HT1080 (cell line): ENCODE data around the gene HOXA11. TPM values are rescaled to one million over a fixed set of nuclear protein-coding genes. Genes with fewer than 3 reads are reported as not detected.

Experiments used
- DNase-seq: peaks from one replicate; pipeline ENCODE4 v3.0.0-alpha.2; 2015; ENCODE audit warnings: low read depth
- small RNA-seq: library from RNA; depleted of rRNA; stranded (forward); fragments of <200 nt; gene quantifications from one replicate; pipeline ENCODE3, GENCODE V24; 2014
- total RNA-seq: library from RNA; depleted of rRNA; stranded (reverse); fragments of >200 nt; shearing (Covaris generic); gene quantifications from 2 replicates; pipeline ENCODE4 v1.2.3, GENCODE V29; 2014; rRNA removed

The HOXA11 gene
- total RNA-seq, 1 experiment from 2014 or later, result not detected

DNA sequence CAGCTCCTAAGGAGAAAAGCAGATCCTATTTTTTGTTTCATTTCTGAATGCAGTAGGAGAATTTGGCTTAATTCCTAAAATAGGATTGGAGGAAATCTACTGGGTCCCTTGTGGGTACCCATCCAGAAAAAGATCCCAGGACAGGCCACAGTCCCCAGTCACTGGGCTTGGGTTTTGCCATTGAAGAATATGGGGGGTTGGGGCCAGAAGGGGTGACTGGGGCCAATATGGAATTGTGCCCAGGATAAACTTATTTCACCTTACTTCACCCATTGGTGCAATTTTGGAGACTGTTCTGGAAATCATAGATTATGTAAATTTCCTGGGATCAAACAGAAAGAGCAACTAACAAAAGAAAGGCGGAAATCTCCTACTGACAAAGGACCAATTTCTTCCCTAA, 46.6 kb downstream of the HOXA11 start:
- DNase-seq, result no peak

DNA sequence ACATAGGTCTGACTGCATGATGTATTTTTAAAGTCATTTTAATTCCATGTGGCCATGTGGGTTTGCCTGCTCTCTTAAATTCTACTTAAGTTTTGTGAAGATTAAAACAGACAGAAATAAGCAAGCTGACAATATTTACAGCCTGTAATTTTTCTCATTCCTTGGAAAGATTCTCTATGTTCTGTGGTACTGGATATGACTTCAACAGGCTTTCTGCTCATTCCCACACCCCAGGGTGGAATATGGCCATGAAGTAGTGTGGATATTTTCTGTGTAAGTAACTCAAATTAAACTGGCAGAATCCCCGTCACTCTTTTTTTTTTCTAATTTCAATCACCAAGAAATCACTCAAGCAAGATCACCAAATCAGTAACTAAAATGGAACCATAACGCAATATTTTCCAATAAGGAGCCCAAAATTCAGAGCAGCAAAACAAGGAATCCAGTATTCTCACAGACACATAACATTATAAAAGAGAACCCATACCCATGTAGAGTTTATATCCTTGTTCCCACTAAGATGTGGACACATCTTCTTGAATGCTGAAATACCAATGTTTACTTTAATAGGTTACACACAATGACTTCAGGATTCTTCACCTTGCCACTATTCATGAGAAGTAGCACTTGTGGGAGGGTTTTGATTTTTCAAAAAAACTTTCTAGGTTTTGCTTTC, 47.3 kb downstream of the HOXA11 start:
- DNase-seq, result no peak

DNA sequence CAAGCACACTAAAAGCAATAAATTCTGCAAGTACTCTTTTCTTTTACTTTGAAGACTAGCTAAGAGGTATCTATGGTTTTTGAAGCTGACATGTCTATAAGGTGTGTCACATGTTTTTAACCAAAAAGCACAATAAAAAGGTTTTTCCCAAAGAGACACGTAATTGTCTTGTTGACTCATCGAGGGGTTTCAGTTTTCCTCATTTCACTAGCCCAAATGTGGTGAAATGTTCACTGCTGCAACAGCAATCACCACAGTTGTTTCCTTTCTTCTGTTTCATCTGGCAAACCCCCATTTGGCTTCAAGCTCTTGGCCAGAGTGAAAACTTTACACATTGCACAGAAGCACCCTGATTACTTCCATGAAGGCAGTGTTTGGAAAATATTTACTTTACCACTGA, 50.6 kb downstream of the HOXA11 start:
- DNase-seq, result peak; percentile 93

DNA sequence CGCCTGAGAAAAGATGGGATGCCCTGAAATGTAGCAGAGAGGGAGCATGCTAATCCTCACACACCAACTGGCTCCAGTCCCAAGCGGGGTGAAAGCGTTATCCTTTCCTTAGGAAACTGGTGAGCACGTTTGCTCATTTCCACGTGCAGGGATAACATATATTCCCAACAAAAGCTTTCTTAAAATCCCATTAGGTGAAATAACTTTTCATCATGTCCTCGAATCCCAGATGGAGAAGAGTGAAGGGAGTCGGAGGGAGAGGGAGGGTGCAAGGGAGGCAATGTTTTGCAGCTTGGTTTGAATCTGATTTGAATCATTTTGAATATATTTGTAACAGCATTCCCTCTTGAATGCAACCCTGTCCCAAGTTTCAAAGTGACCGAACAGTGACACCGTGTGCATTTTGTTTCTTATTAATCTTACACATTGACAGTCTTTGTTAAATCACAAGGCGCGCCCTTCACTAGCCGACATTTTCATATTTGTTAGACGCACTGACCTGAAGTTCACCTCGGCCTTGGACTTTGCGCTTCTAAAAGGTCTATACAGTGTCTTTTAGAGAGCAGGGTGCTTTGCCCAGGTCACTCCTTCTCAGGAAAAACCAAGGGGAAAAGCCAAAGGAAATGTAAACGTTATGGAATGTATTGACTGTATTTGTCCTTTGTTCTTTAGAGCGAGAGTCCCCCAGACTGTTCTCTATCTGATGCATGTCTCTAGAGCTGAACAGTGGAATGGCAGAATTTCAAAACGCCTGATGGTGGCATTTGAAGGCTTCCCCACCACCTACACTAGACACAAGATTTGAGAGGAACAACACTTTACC, 51.4 kb downstream of the HOXA11 start:
- DNase-seq, result no peak

DNA sequence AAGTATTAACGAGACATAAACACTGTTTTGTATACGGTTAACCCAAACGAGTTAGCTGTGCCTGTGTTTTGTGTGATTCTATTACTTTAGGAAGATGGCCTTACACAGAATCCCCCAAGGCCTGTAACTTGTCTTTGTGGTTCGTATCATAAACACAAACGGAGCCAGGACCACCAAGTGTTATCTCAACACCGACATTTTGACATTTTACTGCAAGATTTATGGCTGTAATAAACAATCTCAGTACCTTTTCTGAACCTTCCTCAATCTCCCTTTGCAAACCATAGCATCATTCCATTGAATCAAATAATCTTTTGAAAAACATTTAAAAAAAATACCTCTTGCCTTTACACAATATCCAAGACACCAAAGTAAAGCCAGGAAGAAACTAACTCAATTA, 52.1 kb downstream of the HOXA11 start:
- no peak for DNase-seq

DNA sequence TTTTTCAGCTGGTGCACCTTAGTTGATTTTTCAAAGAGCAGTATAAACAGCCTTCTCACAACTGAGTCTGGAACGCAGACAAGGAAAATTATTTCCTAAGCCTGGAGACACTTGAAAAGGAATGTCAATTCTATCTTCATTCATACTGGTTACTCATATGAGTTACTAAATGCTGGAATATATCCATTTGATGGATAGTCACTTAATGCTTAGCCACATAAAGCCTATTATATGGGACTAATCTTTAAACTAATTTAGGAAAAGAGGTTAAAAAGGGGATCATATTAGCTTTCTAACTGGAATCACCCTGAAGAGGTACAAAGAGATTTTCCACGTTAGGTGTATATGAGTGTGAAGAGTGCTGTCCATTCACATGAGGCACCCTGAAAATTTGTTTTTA, 52.8 kb downstream of the HOXA11 start:
- DNase-seq, result no peak

DNA sequence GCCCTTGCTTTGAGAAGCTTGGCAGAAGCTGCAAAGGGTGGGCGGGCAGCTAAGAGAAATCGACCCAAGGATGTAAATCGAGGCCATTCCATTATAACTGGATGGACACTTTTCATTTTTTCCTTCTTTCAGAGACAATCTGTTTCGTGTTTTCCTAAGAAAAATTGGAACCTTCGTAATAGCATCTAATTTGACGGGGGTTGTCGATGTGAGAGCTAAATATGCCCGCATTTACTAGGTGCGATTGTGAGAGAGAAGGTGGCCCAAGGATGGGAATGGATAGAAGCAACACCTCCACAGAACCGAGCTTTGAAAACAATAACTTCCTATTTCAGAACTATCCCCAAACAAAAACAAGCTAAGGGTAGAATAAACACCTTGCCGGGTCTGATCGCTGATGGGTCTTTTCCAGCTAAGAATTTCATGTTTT, 53.6 kb downstream of the HOXA11 start:
- no peak for DNase-seq

Small RNA genes within 50 kb of the gene (small RNA-seq; reads per million reads assigned to genes)
- gene AC004080.5 (not detected), gene RF02140 (not detected), gene RF02141 (not detected)

Other genes starting within 250 kb of the HOXA11 start
- 1.3 and 1.6 TPM in 2 replicates for gene HOXA1, start 89.2 kb downstream of the HOXA11 start, total RNA-seq
- not detected in 2 replicates for gene HOXA2, start 82.5 kb downstream of the HOXA11 start, total RNA-seq
- 1.3 and 1.6 TPM in 2 replicates for gene HOXA4, start 54.5 kb downstream of the HOXA11 start, total RNA-seq
- 1.7 and 1.9 TPM in 2 replicates for gene HOXA5, start 41.6 kb downstream of the HOXA11 start, total RNA-seq
- gene HOXA6, start 37.5 kb downstream of the HOXA11 start, total RNA-seq, result 3.6 and 4.5 TPM in 2 replicates
- not detected in 2 replicates for gene HOXA3, start 32.6 kb downstream of the HOXA11 start, total RNA-seq
- gene HOXA7, start 28.6 kb downstream of the HOXA11 start, total RNA-seq, result not detected in 2 replicates
- gene HOXA9, start 19.7 kb downstream of the HOXA11 start, total RNA-seq, result 33.8 and 45.8 TPM in 2 replicates
- gene HOXA10, start 10.9 kb downstream of the HOXA11 start, total RNA-seq, result 22.7 and 29.3 TPM in 2 replicates
- 0.70 and 0.88 TPM in 2 replicates for gene HOXA13, start 14.9 kb upstream of the HOXA11 start, total RNA-seq
- gene EVX1, start 57.6 kb upstream of the HOXA11 start, total RNA-seq, result not detected in 2 replicates